Head of caudate nucleus (tissue), 42 donors: Measurements from ENCODE around the gene MSMB.
"Not testable (repeated sequence)": the region's sequence is repeated elsewhere in the genome, so short reads cannot be mapped to it uniquely, and the experiment has no call there.

Source experiments
- DNase-seq, 42 donors: peaks; one replicate each; pipeline versions ENCODE4 v3.0.0 to v3.0.0-alpha.2; 2020 to 2021; ENCODE audit warnings: mixed read lengths in 7 of 42
- intact Hi-C: fragments of 100-400 bp; cut with DNase I; formaldehyde crosslinking; loops from one replicate; pipeline ENCODE4 v1.15.0; 2022

MSMB gene

DNA sequence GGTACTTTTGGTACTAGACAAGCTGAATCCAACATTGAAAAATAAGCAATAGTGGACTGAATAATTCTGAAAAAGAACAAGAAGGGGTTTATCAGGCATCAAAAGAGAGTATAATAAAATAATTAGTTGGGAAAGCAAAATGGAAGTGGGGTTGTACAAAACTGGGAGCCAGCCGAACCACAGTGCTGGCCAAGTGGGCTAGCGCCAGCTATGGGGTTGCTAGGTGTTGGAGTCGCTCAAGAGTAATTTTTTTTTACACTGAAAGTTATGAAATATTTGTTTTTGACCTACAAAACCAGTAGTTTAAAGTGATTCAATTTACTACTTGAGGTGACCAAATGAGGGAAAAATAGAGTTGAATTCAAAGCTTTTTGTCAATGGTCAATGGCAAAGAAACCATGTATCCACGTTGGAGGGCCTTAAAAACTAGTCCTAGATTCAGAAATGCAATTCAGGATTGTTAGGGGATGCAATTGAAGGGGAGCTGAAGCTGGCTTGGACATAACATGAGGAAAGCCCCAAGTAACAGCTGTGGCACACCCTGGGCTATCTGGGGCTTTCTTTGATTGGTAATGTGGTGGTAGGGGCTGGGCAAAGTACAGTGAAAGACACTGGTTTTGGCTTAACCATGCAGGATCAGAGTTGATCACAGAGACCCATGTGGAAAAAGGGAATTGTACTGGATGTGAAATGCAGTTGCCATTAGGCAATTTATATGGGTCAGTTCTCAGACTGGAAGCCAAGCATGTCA is 28.3 kb upstream of the MSMB start:
- intact Hi-C loops: no loop called here
- no peak for DNase-seq

DNA sequence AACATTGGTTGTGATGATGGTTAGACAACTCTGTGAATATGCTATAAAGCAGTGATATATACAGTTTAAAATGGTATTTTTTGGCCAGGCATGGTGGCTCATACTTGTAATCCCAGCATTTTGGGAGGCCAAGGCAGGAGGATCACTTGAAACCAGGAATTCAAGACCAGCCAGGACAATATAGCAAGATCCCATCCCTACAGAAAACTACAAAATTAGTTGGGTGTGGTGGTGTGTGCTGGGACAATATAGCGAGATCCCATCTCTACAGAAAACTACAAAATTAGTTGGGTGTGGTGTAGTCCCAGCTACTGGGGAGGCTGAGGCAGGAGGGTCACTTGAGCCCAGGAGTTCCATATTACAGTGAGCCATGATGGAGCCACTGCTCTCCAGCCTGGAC is 27.5 kb upstream of the MSMB start:
- no peak for DNase-seq
- intact Hi-C loops: no loop called here

DNA sequence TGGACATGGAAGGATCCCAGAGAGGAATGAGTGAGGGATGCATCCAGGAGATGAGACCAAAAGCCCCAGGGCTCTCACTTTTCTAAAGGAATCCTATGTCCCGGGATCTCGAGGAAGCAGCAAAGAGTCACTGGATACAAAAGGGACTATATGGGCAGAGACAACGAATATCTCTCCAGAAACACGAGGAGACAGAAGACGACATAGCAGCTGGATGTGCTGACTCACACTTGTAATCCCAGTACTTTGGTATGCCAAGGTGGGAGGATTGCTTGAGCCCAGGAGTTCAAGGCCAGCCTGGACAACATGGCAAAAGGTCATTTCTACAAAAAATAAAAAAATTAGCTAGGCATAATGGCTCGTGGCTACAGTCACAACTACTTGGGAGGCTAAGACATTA is 24.7 kb upstream of the MSMB start:
- intact Hi-C loops: no loop called here
- DNase-seq: no peak

DNA sequence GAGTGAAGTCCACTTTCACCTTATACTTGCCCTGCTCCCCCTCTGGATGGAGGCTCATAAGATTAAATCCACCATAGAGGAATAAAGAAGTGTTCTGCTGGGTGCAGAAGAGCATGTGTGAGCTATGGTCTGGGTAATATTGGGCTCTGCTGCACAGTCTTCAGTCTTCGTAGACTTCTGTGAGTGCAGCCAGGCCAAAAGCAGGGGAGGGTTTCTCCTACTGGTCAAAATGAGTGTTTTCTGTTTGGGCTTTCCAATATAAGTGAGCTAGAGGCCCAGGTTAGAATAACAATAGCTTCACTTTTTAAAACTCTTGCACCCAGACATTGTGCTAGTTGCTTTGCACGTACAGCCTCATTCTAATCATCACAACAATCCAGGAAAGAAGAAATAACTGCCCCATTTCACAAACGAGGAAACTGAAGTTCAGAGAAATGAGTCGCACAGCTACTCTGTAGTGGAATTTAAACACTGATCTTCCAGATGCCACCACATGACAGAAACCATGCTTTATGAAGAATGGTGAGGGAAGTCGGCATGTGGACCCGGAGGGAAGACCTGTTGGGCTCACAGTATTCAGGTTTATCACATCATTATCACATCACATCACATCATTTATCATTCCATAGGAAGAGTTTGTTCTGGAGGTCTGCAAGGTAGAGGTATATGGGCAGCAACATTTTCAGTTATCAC is 23.8 kb upstream of the MSMB start:
- DNase-seq: no peak
- intact Hi-C loops: no loop called here

DNA sequence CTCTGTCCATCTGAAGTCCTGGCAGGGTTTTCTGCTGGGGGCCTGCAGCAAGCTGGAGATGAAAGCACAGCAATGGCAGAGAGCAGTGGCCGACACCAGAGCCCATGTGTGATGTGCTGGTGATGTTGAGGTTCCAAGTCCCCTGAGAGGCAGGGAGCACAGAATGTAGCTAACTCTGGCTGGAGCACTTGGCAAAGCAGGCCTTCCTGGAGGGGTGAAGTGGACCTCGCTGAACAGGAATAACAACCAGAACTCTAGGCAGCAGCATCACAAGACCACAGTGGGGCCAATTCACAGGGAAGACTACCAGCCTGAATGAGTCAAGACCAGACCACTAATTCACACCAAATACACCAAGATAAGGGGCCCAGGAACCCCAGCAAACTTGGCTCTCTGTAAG is 22.8 kb upstream of the MSMB start:
- no peak for DNase-seq
- intact Hi-C loops: no loop called here

DNA sequence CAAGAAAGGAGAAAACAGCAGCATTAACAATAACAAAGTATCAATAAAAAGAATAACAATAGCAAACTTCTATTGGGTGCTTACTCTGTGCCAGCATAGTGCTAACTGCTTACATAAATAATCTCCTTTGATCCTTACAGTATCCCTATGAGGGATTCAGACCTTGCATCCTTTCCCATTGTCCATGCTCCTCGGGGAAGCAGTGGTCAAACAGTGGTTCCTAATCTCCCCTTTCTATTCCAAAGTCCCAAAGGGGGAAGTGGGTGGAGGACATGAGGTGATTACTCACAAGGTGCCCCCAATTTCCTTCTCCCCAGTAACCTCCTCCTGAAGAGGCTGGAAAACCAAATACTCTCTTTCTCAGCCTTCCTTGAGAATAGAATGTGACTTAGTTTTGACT is 22.0 kb upstream of the MSMB start:
- no peak for DNase-seq
- intact Hi-C loops: no loop called here

DNA sequence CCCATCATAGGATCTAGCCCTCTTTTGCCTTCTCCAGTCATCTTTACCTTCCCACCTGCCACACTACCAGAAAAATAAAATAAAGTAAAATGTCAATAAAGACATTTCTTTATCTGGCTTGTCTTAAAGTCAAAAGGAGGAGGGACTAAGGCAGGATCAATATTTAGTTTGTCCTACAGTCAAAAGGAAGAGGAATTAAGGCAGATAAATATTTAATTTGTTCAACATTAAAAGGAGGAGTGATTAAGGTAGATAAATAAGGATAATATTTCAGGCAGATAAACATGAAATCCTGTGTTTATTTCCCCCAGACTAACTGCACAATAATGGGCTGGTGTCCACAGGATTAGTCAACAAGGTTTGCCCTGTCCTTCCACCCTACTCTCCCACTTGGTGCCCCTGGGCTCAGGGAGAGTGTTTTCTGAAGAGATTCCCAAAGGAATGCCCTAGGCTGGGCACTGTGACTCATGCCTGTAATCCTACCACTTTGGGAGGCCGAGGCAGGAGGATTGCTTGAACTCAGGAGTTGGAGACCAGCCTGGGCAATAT is 18.3 kb upstream of the MSMB start:
- peak in 1 of 42 donors; percentile 16 for DNase-seq
- intact Hi-C loops: no loop called here

DNA sequence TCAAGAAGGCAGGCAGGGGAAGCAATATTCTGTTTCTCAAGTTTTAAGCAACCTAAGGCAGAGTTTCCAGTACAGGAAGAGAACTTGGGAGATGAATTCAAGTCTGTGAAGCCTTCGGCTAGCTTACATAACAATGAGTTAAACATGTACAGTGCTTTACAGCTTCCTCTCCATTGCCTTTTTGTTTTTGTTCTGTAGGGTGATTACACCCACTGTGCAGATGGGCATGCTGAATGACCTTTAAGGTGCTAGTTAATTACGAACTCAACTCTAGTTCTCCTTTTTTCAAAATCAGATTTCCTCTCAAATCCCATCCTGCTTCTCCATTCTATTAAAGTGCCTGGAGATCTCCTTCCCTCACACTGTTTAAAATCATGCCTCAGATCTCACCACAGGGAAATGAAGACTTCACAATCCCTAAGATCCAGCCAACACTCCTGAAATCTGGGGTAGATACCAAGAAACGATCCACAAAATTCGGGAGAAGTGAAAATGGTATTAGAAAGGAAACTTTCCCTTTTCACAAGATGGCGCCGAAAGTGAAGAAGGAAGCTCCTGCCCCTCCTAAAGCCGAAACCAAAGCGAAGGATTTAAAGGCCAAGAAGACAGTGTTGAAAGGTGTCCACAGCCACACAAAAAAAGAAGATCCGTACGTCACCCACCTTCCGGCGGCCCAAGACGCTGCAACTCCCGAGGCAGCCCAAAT is 16.8 kb upstream of the MSMB start:
- intact Hi-C loops: no loop called here
- no peak for DNase-seq

DNA sequence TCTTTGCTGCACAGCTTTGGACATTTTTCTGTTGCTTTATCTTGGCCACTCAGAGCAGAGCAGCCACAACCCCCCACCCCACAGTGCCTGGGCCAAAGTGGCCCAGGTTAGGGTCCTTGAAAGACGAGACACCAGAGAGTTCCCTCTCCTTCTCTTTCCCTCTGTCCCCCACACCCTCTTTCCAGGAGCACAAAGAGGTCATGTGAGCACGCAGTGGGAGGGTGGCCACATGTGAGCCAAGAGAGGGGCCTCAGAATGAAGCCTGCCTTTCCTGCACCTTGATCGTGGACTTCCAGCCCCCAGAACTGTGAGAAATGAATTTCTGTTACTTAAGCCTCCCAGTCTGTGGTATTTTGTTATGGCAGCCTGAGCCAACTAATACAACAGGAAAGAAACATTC is 14.6 kb upstream of the MSMB start:
- intact Hi-C loops: no loop called here

DNA sequence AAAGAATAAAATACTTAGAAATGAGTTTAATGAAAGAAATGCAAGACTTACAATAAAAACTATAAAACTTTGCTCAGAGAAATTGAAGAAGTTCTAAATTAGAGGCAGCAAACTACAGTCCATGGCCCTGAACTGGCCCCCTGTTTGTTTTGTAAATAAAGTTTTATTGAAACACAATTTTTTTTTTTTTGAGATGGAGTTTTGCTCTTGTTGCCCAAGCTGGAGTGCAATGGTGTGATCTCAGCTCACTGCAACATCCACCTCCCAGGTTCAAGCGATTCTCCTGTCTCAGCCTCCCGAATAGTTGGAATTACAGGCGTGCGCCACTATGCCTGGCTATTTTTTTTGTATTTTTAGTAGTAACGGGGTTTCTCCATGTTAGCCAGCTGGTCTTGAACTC is 11.9 kb upstream of the MSMB start:
- intact Hi-C loops, DNase-seq: not testable (repeated sequence)

More for the DNA sequence above, 14.6 kb upstream of the MSMB start:
- no peak for DNase-seq

DNA sequence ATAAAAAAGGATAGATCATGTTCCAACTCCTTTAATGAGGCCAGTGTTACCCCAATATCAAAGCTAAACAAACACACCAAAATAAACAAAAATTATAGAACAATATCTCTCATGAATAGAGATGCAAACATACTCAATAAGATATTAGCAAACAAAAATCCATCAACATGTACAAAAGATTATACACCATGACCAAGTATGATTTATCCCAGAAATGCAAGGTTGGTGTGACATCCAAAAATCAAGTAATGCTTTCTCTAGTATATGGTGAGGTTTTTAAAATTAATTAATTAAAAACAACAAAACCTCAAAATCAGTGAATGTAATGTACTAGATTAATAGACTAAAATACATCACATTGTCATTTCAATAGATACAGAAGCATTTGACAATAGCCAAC is 11.0 kb upstream of the MSMB start:
- intact Hi-C loops: no loop called here
- DNase-seq: no peak

DNA sequence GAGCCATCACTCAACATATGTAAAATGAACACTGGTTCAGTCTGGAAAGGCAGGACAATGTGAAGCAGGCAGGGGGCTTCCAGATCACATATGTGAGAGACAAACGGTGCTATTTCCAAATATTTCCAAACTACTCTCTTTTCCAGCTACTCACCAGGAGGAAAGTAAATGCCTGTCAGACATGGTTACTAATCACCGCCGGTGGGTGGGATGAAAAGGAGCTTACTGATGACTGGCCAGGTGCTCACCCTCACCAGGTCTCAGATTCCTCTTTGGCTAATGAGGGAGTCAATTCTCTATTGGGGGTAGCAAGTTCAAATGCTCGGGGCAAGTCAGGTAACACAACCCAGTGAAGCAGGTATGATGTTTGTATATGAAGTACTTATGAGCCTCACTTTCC is 9.7 kb upstream of the MSMB start:
- no peak for DNase-seq
- intact Hi-C loops: no loop called here

DNA sequence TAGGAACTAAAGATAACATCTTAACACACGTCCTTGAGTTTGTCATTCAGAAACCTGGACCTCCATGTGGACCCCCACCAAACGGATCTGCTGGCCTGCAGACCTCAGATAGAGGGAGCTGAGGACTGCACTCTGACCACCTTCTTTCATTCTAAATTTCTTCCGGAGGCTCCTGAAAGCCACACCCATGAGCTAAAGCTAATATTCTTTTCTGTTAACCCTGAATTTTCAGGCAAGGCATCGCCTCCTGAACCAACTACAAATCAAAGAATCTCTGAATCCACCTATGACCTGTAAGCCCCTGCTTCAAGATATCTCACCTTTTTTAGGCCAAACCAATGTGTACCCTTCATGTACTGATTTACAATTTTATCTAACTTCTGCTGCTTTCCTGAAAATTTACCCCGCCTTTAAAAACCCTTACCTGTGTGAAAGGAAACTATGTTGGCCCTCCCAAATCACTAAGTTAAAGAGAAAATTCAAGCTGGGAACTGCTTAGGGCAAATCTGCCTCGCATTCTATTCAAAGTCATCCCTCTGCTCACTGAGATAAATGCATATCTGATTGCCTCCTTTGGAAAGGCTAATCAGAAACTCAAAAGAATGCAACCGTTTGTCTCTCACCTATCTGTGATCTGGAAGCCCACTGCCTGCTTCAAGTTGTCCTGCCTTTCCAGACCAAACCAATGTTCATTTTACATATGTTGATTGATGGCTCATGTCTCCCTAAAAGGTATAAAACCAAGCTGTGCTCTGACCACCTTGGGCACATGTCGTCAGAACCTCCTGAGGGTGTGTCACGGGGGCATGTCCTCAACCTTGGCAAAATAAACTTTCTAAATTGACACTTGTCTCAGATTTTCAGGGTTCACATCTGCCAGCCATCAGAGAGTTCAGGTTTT is 7.7 kb upstream of the MSMB start:
- no peak for DNase-seq
- intact Hi-C loops: no loop called here

DNA sequence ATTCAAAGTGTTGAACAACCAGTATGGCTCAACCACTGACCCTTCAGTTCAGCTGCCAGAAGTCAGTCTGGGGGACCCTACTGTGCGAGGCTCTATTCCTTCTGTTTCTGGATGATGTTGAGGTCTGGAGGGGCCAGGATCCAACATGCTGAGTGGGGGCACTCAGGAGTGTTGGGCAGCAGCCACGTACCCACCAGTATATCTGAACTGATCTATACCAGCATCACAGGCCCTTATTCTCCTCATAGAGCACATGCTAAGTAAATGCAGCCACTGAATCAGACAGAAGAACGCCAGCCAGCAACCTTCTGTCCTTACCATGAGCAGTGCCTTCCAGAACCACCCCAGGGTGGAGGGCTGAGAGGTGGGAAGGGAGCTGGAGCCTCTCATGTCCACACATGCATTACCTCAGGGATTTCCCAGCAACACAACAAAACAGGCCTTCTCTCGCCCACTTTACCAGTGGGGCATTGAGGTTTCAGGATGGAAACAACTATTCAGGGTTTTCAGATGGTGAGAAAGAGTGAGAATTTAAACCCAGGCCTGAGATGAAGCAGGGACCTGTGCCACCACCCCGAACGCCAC is 6.8 kb upstream of the MSMB start:
- DNase-seq: no peak
- intact Hi-C loops: no loop called here

DNA sequence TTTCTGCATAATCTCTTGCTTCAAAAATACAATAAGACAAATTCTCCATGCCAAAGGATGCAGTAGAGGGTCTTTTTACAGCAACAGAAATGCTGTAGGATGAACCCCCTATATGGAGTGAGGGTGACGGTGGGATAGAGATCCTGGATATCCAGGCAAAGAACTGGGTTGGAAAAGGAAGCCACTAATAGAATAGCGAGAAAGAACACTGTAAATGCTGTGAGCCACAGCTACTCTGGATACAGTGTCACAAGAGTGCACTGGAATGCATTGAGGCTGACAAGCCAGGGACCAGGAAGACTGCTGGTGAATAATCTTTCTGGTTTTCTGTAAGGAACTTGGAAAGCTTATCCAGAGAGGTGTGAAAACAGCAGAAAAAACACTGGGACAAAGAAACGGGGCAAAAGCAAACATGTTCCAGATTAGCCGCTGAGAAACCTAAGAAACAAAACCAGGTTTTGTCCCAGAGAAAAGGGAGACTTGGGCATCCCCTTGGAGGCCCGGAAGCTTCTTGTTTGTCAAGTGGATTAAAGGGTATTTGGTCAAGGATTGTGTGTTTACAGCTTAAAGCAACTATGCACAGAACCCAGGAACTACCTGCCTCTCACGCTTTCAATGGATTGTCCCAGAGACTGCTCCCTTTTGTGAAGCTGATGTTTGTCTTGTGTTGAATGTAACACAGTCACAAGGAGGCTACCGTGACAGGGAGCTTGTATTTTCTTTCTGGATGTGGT is 6.2 kb upstream of the MSMB start:
- DNase-seq: no peak
- intact Hi-C loops: no loop called here

DNA sequence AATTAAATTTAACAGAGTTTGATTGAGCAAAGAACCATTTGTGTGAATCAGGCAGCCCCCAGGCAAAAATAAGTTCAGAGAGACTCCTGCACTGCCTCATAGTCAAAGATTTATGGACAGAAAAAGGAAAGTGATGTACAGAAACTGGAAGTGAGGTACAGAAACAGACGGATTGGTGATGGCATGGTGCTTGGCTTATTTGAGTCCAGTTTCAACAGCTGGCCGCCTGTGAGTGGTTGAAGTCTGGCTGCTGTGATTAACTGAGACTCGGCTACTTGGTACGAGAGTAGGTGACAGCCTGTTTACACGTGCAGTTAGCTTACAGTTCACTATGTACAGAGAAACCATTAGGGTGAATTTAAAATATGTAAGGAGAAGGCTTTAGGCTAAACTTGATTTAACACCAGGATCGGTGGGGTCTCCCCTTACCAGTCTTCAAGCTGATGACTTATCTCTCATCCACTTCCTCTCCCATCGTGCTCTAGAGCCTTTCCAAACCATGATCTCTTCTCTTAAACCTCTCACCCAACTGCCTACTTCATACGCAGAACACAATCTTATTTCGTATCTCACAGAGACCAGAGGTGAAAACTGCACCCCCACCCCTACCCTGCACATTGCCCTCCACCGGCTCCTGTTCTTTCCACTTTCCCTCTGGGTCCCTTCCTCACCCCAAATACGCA is 5.0 kb upstream of the MSMB start:
- intact Hi-C loops: no loop called here
- DNase-seq: no peak

DNA sequence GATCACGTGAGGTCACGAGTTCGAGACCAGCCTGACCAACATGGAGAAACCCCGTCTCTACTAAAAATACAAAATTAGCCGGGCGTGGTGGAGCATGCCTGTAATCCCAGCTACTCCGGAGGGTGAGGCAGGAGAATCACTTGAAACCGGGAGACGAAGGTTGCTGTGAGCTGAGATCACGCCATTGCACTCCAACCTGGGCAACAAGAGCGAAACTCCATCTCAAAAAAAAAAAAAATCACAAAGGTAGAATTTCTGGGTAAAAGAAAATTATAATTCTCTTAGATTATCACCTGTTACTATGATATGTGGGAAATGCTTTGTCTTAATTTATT is 3.4 kb upstream of the MSMB start:
- DNase-seq, intact Hi-C loops: not testable (repeated sequence)

DNA sequence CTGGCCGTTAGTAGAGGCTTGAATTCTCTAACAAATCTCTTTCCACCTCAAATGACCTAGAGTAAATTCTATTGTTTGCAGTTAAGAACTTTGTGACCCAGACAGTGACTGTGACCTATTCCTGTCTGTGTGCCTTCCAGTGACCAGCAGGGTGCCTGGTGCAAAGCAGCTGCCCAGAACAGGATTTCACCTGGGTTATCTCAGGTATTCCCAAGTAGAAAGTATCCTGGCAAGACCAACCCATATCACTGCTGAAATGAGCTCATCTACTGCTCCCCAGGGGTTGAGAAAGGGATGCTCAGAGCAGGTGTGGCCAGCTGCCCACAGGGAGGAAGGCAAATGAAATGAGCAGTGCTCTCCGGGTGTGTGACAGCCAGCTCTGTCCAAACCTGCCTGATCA is 2.1 kb upstream of the MSMB start:
- intact Hi-C loops: no loop called here
- no peak for DNase-seq
